Measurements from ENCODE around the gene HMMR.
A peak's percentile ranks its signal among the peaks of the same experiment; 100 is the strongest.
"Not testable (repeated sequence)": the region's sequence is repeated elsewhere in the genome, so short reads cannot be mapped to it uniquely, and the experiment has no call there.

The HMMR gene

DNA sequence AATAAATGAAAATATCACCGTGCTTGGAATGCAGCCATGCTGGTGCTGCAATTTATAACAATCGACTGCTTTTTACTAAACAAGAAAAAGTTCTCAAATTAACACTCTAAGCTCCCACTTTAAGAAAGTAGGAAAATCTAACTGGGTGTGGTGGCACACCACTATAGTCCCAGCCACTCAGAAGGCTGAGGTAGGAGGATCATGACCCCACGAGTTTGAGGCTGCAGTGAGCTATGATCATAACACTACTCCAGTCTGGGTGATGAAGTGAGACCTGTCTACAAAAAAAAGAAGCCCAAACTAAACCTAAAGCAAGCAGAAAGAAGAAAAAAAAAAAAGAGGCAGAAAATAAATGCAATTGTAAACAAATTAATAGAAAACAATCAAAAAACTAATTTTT, 12.6 kb upstream of the HMMR start:
- no peak overlapping the region for H3K4me3 ChIP-seq (ENCODE audit: low read depth, low read length)
- TF ChIP-seq CTCF (conservative IDR thresholded peaks at IDR 0.05; ENCODE audit: low read depth, low read length): no peak

GRCh38 chr5:163448491-163448890, 11.9 kb upstream of the HMMR start:
- DNase-seq (ENCODE audit: low read depth): no peak
- TF ChIP-seq CTCF (conservative IDR thresholded peaks at IDR 0.05; ENCODE audit: low read depth, low read length): no peak
- H3K4me3 ChIP-seq (ENCODE audit: low read depth, low read length): no peak overlapping the region

More for the DNA sequence above, 12.6 kb upstream of the HMMR start:
- DNase-seq (ENCODE audit: low read depth): no peak

- no peak for TF ChIP-seq CTCF (conservative IDR thresholded peaks at IDR 0.05; ENCODE audit: low read depth, low read length)
- DNase-seq (ENCODE audit: low read depth): no peak
Observed at GRCh38 chr5:163451489-163451888, 8.9 kb upstream of the HMMR start.

DNA sequence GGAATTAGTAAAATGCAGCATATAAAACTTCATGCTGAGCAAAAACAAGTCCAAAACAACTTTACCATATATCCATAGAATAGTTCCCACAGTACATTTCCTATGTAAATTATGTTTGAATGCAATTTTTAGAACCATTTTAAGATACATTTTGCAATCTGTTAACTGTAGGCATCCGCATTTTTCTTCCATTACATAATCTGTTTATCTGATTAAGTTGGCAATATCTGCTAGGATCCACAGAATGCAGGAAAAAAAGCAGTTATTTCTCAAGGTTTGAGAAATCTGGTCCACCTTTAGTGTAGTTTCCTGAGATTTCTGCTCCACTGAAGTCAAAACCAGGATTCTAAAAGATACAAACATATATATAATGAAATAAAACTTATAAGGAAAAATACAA, 6.7 kb upstream of the HMMR start:
- DNase-seq (ENCODE audit: low read depth): peak; percentile 65
- H3K4me3 ChIP-seq (ENCODE audit: low read depth, low read length): no peak overlapping the region
- TF ChIP-seq CTCF (conservative IDR thresholded peaks at IDR 0.05; ENCODE audit: low read depth, low read length): no peak

More at GRCh38 chr5:163451489-163451888, 8.9 kb upstream of the HMMR start:
- no peak overlapping the region for H3K4me3 ChIP-seq (ENCODE audit: low read depth, low read length)

DNA sequence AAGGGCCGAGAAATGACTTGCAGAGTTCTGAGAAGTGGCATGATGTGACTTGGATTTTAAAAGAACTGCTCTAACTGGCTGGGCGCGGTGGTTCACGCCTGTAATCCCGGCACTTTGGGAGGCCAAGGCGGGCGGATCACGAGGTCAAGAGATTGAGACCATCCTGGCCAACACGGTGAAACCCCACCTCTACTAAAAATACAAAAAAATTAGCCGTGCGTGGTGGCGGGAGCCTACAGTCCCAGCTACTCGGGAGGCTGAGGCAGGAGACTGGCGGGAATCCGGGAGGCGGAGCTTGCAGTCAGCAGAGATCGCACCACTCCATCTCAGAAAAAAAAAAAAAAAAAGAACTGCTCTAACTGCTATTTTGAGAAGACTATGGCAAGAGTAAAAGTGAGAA, 5.0 kb upstream of the HMMR start:
- DNase-seq (ENCODE audit: low read depth): not testable (repeated sequence)

GRCh38 chr5:163456029-163456589, 4.3 kb upstream of the HMMR start:
- no peak for TF ChIP-seq CTCF (conservative IDR thresholded peaks at IDR 0.05; ENCODE audit: low read depth, low read length)
- no peak for DNase-seq (ENCODE audit: low read depth)
- no peak overlapping the region for H3K4me3 ChIP-seq (ENCODE audit: low read depth, low read length)

More for the DNA sequence above, 5.0 kb upstream of the HMMR start:
- not testable (repeated sequence) for H3K4me3 ChIP-seq (ENCODE audit: low read depth, low read length)

GRCh38 chr5:163456840-163457239, 3.6 kb upstream of the HMMR start:
- no peak for DNase-seq (ENCODE audit: low read depth)
- no peak for TF ChIP-seq CTCF (conservative IDR thresholded peaks at IDR 0.05; ENCODE audit: low read depth, low read length)
- no peak overlapping the region for H3K4me3 ChIP-seq (ENCODE audit: low read depth, low read length)

All from choroid plexus epithelial cell (primary cell).